DLD1 (cell line): ENCODE results near the gene OR51I1.

Experiments used
- in situ Hi-C: cut with HindIII; loops from 2 replicates; pipeline ENCODE4 v1.10.0; 2017; ENCODE audit warnings: low sequenced_read_pairs

The OR51I1 gene, protein sequence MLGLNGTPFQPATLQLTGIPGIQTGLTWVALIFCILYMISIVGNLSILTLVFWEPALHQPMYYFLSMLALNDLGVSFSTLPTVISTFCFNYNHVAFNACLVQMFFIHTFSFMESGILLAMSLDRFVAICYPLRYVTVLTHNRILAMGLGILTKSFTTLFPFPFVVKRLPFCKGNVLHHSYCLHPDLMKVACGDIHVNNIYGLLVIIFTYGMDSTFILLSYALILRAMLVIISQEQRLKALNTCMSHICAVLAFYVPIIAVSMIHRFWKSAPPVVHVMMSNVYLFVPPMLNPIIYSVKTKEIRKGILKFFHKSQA

GRCh38 chr11:5441414-5441813 is at the start of gene OR51I1:
Gene OR51I1, minus strand, starts transcription at chr11:5441514. Its CDS starts 0 bp downstream, at chr11:5441514.
- in situ Hi-C loops, result no loop called here

GRCh38 chr11:5489576-5490357 is 48.5 kb upstream of the OR51I1 start:
- in situ Hi-C loops, result no loop called here

GRCh38 chr11:5488798-5489399 is 47.6 kb upstream of the OR51I1 start:
- in situ Hi-C loops, result no loop called here

DNA sequence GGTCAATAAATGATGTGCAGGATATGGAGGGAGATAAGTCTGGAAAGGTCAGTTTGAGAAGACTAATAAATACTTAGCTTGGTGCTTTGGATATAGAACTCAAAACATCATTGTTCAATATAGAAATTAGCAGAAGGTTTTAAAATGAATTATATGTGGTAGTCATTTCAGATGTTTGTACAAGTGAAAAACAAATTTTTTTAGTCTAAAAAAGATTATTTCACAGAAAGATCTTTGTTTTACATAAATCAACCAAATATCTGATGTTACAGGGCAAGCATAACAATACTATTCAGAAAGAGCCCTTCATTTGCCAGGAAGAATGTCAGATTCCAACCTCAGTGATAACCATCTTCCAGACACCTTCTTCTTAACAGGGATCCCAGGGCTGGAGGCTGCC is 47.1 kb upstream of the OR51I1 start, which contains the start of gene OR52D1:
OR52D1 (plus strand) TSS at position 301 of the 400 bp plus-strand sequence; CDS start at position 323, 22 bp downstream.
- in situ Hi-C loops, result no loop called here

- in situ Hi-C loops, result no loop called here
Observed at GRCh38 chr11:5486421-5486820, 45.1 kb upstream of the OR51I1 start.

- in situ Hi-C loops, result no loop called here
Observed at GRCh38 chr11:5486003-5486402, 44.7 kb upstream of the OR51I1 start.

GRCh38 chr11:5476186-5476819 is 35.0 kb upstream of the OR51I1 start:
- in situ Hi-C loops, result no loop called here

- in situ Hi-C loops, result no loop called here
Observed at GRCh38 chr11:5473921-5474320, 32.6 kb upstream of the OR51I1 start.

DNA sequence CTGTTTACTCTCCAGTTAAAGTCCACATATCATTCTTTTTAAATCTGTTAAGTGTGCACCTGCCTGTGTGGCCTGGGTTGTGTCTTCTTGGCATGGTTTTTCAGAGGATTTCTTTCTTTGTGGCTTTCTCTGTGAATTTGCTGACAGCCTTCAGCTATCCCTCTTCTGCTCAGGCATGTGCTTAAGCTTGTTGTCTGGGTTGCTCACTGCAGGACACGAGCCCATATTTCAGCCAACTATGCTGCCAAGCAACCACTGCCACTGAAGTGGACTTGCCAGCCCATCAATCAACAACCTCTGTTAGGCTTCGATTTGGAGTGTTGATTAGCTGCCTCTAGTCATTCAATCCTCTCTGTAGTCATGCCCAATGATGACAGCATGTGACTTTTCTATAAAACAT is 26.2 kb upstream of the OR51I1 start:
- in situ Hi-C loops, result no loop called here

GRCh38 chr11:5460983-5461621 is 19.8 kb upstream of the OR51I1 start:
- in situ Hi-C loops, result no loop called here

GRCh38 chr11:5449432-5449831 is 8.1 kb upstream of the OR51I1 start:
- in situ Hi-C loops, result no loop called here

DNA sequence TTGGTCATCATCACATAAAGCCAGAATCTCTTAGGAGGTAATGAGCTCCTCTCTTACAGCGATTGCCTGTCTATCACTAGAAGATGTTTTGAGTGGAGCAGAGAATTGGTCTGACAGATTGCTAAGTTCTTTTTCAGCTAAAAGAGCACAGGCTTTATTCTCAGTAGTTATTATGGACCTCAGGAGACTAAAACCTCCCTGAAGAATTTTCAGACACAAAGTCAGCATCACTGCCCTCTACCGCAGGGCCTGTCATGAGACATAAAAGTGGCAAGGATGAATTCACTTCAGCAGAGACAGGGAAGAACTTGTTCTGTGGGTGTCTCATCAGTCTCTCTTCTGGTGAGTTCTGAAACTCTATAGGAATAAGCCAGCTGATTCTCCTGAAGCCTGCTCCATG is 7.7 kb upstream of the OR51I1 start, which contains the start of gene OR51I2:
OR51I2 (plus strand) TSS at position 301 of the 400 bp plus-strand sequence. CDS start 4,166 bp downstream, outside the sequence.
- in situ Hi-C loops, result no loop called here

DNA sequence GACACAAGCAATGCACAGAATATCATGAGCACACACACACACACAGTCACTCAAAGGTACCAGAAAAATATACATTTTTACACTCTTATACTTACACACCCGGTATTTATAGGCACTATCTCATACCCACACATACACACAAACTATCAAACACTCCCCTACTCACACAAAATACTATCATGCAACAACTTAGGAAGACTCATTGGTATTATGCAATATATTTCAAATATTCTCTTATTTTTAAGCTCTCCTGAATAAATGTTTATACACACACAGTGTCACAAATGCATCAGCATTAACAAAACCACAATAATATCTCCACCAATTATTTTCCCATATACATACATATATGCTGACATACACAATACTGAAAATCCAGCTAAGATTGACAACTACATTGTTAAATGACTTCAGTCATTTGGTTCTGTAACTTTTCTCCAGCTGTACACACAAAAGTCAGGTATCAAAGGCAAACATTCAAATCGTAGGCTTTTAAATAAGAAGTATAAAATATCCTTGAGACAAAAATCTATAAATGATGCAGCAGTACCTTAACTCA is 2.6 kb upstream of the OR51I1 start:
- in situ Hi-C loops, result no loop called here

- in situ Hi-C loops, result no loop called here
Observed at GRCh38 chr11:5423131-5423530, 18.2 kb downstream of the OR51I1 start.

GRCh38 chr11:5421811-5422210 is 19.5 kb downstream of the OR51I1 start, which contains the start of gene OR51Q1:
Gene OR51Q1, plus strand, starts transcription at chr11:5422111. Its CDS starts 90 bp downstream, at chr11:5422201.
- in situ Hi-C loops, result no loop called here

DNA sequence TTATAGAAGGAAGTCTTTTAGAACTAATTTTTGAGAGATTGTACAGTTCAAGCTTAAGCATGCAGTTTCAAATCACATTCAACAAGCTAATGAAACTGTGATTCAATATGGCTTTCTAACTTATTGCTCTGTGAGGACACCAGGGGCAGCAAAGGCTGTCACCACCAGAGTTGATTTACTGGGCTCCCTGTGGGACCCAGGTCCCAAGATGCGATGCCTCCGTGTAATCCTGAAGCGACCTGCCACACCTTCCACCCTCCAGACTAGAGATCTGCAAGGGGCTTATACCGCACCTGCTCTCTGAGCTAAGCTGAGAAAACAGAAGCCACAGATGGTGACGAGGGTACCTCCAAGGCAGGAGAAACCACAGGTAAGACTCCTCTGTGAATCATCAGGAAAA is 20.3 kb downstream of the OR51I1 start:
- in situ Hi-C loops, result no loop called here

DNA sequence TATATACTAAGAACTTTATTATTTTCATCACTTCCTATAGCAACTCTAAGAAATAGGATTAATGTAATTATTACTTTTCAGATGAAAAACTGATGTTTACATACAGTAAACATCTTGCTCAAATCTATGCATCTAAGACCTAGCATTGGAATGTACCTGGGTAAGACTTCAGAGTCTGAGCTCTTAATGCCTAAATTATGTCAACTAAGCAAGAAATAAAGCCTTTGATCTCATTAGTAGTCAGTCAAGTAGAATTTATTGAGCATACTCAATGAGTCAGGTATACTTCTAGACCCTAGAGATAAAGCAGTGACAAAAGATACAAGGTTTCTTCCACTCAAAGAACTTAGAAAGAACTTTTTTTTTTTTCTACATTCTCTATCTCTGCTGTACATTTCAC is 36.1 kb downstream of the OR51I1 start:
- in situ Hi-C loops, result no loop called here

GRCh38 chr11:5398936-5399335 is 42.4 kb downstream of the OR51I1 start:
- in situ Hi-C loops, result no loop called here

DNA sequence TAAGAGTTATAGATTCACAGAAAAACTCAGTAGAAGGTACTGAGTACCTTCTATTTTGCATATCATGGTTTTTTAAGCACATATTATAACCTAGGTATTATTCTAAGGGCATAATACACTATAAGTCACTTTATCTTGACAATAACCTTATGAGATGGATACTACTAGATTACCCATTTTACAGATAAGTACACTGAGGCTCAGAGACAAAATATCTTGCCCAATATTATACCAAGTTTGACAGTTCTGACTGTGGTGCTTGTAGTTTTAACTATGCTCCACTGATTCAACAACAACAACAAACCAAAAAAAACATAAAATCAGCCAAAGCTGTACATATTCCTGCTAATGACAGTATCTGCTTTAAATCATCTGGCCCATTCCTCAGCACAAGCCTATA is 47.2 kb downstream of the OR51I1 start:
- in situ Hi-C loops, result no loop called here
